Endothelial cell of umbilical vein (primary cell): ENCODE measurements around the gene FYN.

Experiments used
- EZH2 ChIP-seq: IDR thresholded peaks from 2 replicates; pipeline ENCODE4 v1.6.1; 2012; ENCODE audit warnings: borderline replicate concordance, low read depth, mild to moderate bottlenecking, moderate library complexity, low read length, inconsistent platforms; ENCODE audit not compliant: severe bottlenecking
- POLR2A ChIP-seq: IDR thresholded peaks from 2 replicates; pipeline ENCODE4 v1.6.1; 2012; ENCODE audit warnings: low read depth, mild to moderate bottlenecking, control low read depth, low read length
- POLR2AphosphoS5 ChIP-seq: IDR thresholded peaks from 2 replicates; pipeline ENCODE4 v1.6.1; 2012; ENCODE audit warnings: low read depth, mild to moderate bottlenecking, control low read depth, low read length, moderate library complexity; ENCODE audit not compliant: insufficient read depth
- TF ChIP-seq, protein P1 (sequence below), 2 donors: IDR thresholded peaks; 1 replicate in 1 of 2; 2 replicates in 1 of 2; pipeline ENCODE4 v1.5.1; 2011; ENCODE audit warnings: low read length in 2 of 2, mild to moderate bottlenecking in 2 of 2, moderate library complexity in 2 of 2, control low read depth in 1 of 2, inconsistent platforms in 1 of 2, low read depth in 1 of 2; ENCODE audit not compliant: insufficient read depth in 1 of 2; ENCODE audit errors: extremely low read depth in 1 of 2
- TF ChIP-seq, protein P2 (sequence below): IDR thresholded peaks from 2 replicates; pipeline ENCODE4 v1.6.1; 2011; ENCODE audit not compliant: insufficient read depth, insufficient read length

DNA sequence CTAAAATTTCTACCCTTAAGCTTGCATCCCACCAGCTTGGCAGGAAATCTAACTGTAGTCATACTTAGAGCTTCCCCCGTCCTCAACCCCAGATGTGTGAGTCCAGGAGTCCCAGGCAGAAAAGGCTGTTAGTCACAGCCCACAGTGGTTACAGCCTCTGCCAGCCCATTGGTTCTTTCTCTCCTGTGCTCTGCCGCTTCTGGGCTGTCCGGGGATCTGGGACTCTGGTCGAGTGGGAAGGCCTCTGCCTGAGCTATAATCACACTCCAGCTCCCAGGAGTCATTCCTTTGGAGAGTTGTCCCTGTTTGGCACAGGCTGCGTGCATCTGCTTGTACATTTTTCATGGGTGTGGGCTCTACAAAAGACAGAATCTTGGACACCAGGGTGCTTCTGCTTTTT is 45.6 kb upstream of the FYN start:
- TF ChIP-seq, protein P1, sequence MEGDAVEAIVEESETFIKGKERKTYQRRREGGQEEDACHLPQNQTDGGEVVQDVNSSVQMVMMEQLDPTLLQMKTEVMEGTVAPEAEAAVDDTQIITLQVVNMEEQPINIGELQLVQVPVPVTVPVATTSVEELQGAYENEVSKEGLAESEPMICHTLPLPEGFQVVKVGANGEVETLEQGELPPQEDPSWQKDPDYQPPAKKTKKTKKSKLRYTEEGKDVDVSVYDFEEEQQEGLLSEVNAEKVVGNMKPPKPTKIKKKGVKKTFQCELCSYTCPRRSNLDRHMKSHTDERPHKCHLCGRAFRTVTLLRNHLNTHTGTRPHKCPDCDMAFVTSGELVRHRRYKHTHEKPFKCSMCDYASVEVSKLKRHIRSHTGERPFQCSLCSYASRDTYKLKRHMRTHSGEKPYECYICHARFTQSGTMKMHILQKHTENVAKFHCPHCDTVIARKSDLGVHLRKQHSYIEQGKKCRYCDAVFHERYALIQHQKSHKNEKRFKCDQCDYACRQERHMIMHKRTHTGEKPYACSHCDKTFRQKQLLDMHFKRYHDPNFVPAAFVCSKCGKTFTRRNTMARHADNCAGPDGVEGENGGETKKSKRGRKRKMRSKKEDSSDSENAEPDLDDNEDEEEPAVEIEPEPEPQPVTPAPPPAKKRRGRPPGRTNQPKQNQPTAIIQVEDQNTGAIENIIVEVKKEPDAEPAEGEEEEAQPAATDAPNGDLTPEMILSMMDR (IDR thresholded peaks at IDR 0.05; ENCODE audit: extremely low read depth in 1 of 2, insufficient read depth in 1 of 2, low read depth in 1 of 2, low read length in 2 of 2), result no peak
- TF ChIP-seq POLR2A, result no peak
- TF ChIP-seq POLR2AphosphoS5, result no peak
- TF ChIP-seq, protein P2, sequence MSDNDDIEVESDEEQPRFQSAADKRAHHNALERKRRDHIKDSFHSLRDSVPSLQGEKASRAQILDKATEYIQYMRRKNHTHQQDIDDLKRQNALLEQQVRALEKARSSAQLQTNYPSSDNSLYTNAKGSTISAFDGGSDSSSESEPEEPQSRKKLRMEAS, result no peak
- TF ChIP-seq EZH2, result no peak
